Gastrocnemius medialis (tissue), 4 donors: Measurements from ENCODE around the gene STK17B.

Experiments used
- CTCF ChIP-seq, 5 experiments: fragments of 450-650 bp in 3 of 5; fragments of 200-600 bp in 2 of 5; sonication (generic) in 2 of 5; IDR thresholded peaks in 4 of 5; conservative IDR thresholded peaks in 1 of 5; 1 replicate in 4 of 5; 2 replicates in 1 of 5; pipeline ENCODE4 v1.5.1; 2016 to 2019; ENCODE audit warnings: antibody characterized with exemption in 5 of 5, mild to moderate bottlenecking in 3 of 5, moderate library complexity in 3 of 5
- POLR2A ChIP-seq, 2 donors: fragments of 450-650 bp; IDR thresholded peaks; one replicate each; pipeline ENCODE4 v1.6.1; 2017; ENCODE audit warnings: antibody characterized with exemption in 2 of 2, mild to moderate bottlenecking in 2 of 2, moderate library complexity in 2 of 2

DNA sequence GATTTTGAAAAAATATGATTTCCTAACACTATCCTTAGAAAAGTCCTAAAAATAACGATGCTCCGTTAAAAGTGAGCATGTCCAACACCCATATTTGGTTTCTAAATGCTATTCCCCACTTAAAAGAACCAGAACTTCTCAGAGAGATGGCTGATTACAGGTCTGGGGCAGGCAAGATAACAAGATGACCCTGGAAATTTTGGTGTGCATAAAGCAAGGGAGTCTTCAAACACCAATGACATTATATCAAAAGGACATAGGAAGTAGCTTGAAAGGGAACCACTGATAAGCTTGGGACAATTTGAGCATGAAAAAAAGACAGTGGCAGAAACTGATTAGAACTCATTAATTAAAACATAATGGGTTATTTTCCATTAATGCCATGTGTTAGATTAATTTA is 17.9 kb downstream of the STK17B start:
- no peak for TF ChIP-seq CTCF (IDR thresholded peaks at IDR 0.05 in 4 of 5, conservative IDR thresholded peaks at IDR 0.05 in 1 of 5)
- TF ChIP-seq POLR2A (IDR thresholded peaks at IDR 0.05), result no peak
